H9 (cell line): Measurements from ENCODE around the gene DISC1. TPM values are rescaled to one million over a fixed set of nuclear protein-coding genes. Genes with fewer than 3 reads are reported as not detected.

Source experiments
- DNase-seq: peaks from one replicate; pipeline ENCODE4 v3.0.0-alpha.2; 2017
- H2AFZ ChIP-seq: one replicate; pipeline ENCODE4 v1.6.1; 2013; ENCODE audit warnings: mild to moderate bottlenecking, low read length, control low read depth, moderate library complexity
- H2AK5ac ChIP-seq: 2 replicates; pipeline ENCODE4 v1.6.1; 2013; ENCODE audit warnings: low read length, control low read depth, mixed read lengths; ENCODE audit not compliant: insufficient read length
- H2BK120ac ChIP-seq: one replicate; pipeline ENCODE4 v1.6.1; 2013; ENCODE audit warnings: low read depth, mild to moderate bottlenecking, low read length, control low read depth, inconsistent platforms; ENCODE audit not compliant: poor library complexity, severe bottlenecking
- H2BK12ac ChIP-seq: 2 replicates; pipeline ENCODE4 v1.6.1; 2013; ENCODE audit warnings: low read length, control low read depth, mixed read lengths, low read depth; ENCODE audit not compliant: insufficient read length
- H2BK15ac ChIP-seq: 2 replicates; pipeline ENCODE4 v1.6.1; 2013; ENCODE audit warnings: low read depth, low read length, control low read depth
- H2BK20ac ChIP-seq: one replicate; pipeline ENCODE4 v1.6.1; 2013; ENCODE audit warnings: low read depth, mild to moderate bottlenecking, low read length, control low read depth, inconsistent platforms; ENCODE audit not compliant: poor library complexity, severe bottlenecking
- H2BK5ac ChIP-seq: 2 replicates; pipeline ENCODE4 v1.6.1; 2013; ENCODE audit warnings: low read length, control low read depth, mixed read lengths; ENCODE audit not compliant: insufficient read length
- H3K14ac ChIP-seq: 2 replicates; pipeline ENCODE4 v1.6.1; 2013; ENCODE audit warnings: low read length, control low read depth; ENCODE audit not compliant: insufficient read depth
- H3K18ac ChIP-seq: 2 replicates; pipeline ENCODE4 v1.6.1; 2013; ENCODE audit warnings: low read depth, mild to moderate bottlenecking, mixed read lengths, low read length, control low read depth; ENCODE audit not compliant: insufficient read length
- H3K23ac ChIP-seq: 2 replicates; pipeline ENCODE4 v1.6.1; 2013; ENCODE audit warnings: low read length, control low read depth, mixed read lengths, low read depth; ENCODE audit not compliant: insufficient read length
- H3K23me2 ChIP-seq: 2 replicates; pipeline ENCODE4 v1.6.1; 2013; ENCODE audit warnings: low read depth, mild to moderate bottlenecking, mixed read lengths, low read length, control low read depth; ENCODE audit not compliant: insufficient read length, poor library complexity, severe bottlenecking
- H3K27ac ChIP-seq: 2 replicates; pipeline ENCODE4 v1.5.1; 2013; ENCODE audit warnings: low read length, control low read depth, mixed read lengths, low read depth; ENCODE audit not compliant: insufficient read length
- H3K27me3 ChIP-seq: 2 replicates; pipeline ENCODE4 v1.6.1; 2013; ENCODE audit warnings: low read length, control low read depth, inconsistent platforms; ENCODE audit not compliant: insufficient read depth
- H3K4ac ChIP-seq: 2 replicates; pipeline ENCODE4 v1.6.1; 2013; ENCODE audit warnings: low read depth, mild to moderate bottlenecking, control low read depth, inconsistent platforms, low read length, moderate library complexity
- H3K4me1 ChIP-seq: 2 replicates; pipeline ENCODE4 v1.6.1; 2013; ENCODE audit warnings: low read length, control low read depth, inconsistent platforms; ENCODE audit not compliant: insufficient read depth
- H3K4me2 ChIP-seq: 2 replicates; pipeline ENCODE4 v1.6.1; 2013; ENCODE audit warnings: low read length, control low read depth, mixed read lengths; ENCODE audit not compliant: insufficient read length, insufficient read depth
- H3K56ac ChIP-seq: 2 replicates; pipeline ENCODE4 v1.6.1; 2013; ENCODE audit warnings: low read depth, mild to moderate bottlenecking, mixed read lengths, low read length, control low read depth; ENCODE audit not compliant: insufficient read length
- H3K79me1 ChIP-seq: 2 replicates; pipeline ENCODE4 v1.6.1; 2013; ENCODE audit warnings: low read depth, mild to moderate bottlenecking, moderate library complexity, low read length, control low read depth, inconsistent platforms; ENCODE audit not compliant: insufficient read depth, poor library complexity, severe bottlenecking
- H3K79me2 ChIP-seq: 2 replicates; pipeline ENCODE4 v1.6.1; 2013; ENCODE audit warnings: low read length, control low read depth, inconsistent platforms; ENCODE audit not compliant: insufficient read depth
- H3K9ac ChIP-seq: 2 replicates; pipeline ENCODE4 v1.6.1; 2013; ENCODE audit warnings: low read length, control low read depth, mixed read lengths; ENCODE audit not compliant: insufficient read length; ENCODE audit errors: extremely low read depth
- H3K9me3 ChIP-seq: one replicate; pipeline ENCODE4 v1.6.1; 2013; ENCODE audit warnings: low read depth, low read length, inconsistent platforms; ENCODE audit not compliant: control insufficient read depth
- H3T11ph ChIP-seq: one replicate; pipeline ENCODE4 v1.6.1; 2013; ENCODE audit warnings: mild to moderate bottlenecking, low read length, control low read depth, inconsistent platforms
- H4K20me1 ChIP-seq: one replicate; pipeline ENCODE4 v1.6.1; 2013; ENCODE audit not compliant: control insufficient read depth, insufficient read length, insufficient read depth
- H4K5ac ChIP-seq: 2 replicates; pipeline ENCODE4 v1.6.1; 2013; ENCODE audit warnings: low read depth, mild to moderate bottlenecking, mixed read lengths, low read length, control low read depth; ENCODE audit not compliant: insufficient read length
- H4K8ac ChIP-seq: replicated peaks from 2 replicates; pipeline ENCODE4 v1.6.1; 2013; ENCODE audit warnings: low read length, control low read depth, mixed read lengths, low read depth; ENCODE audit not compliant: insufficient read length
- H4K91ac ChIP-seq: 2 replicates; pipeline ENCODE4 v1.6.1; 2013; ENCODE audit warnings: low read depth, mild to moderate bottlenecking, moderate library complexity, mixed read lengths, low read length, control low read depth; ENCODE audit not compliant: insufficient read length
- H3K27ac Mint-ChIP-seq, 3 experiments: 2 replicates in 2 of 3; 3 replicates in 1 of 3; pipeline ENCODE4 v1.8.0; 2020 to 2021; ENCODE audit warnings: mixed read lengths in 3 of 3, mild to moderate bottlenecking in 1 of 3, moderate library complexity in 1 of 3
- H3K27me3 Mint-ChIP-seq: 2 replicates; pipeline ENCODE4 v1.8.0; 2021; ENCODE audit warnings: low read depth, mild to moderate bottlenecking, moderate library complexity, mixed read lengths
- H3K36me3 Mint-ChIP-seq, 3 experiments: 2 replicates in 2 of 3; 3 replicates in 1 of 3; pipeline ENCODE4 v1.8.0; 2020 to 2021; ENCODE audit warnings: low read depth in 3 of 3, mixed read lengths in 3 of 3; ENCODE audit not compliant: insufficient read depth in 1 of 3
- H3K4me1 Mint-ChIP-seq, 2 experiments: 2 replicates each; pipeline ENCODE4 v1.8.0; 2020; ENCODE audit warnings: mixed read lengths in 2 of 2
- H3K4me3 Mint-ChIP-seq, 2 experiments: 2 replicates in 1 of 2; 3 replicates in 1 of 2; pipeline ENCODE4 v1.8.0; 2020 to 2021; ENCODE audit warnings: mild to moderate bottlenecking in 2 of 2, mixed read lengths in 2 of 2, moderate library complexity in 1 of 2
- H3K9me3 Mint-ChIP-seq, 2 experiments: 2 replicates in 1 of 2; 3 replicates in 1 of 2; pipeline ENCODE4 v1.8.0; 2020; ENCODE audit warnings: mild to moderate bottlenecking in 2 of 2, mixed read lengths in 2 of 2, moderate library complexity in 1 of 2
- CTCF ChIP-seq: fragments of 200-600 bp; sonication (generic); conservative IDR thresholded peaks from 3 replicates; pipeline ENCODE4 v1.8.0; 2021; ENCODE audit warnings: antibody characterized with exemption, mild to moderate bottlenecking
- WGBS: extraction: QIAGEN DNeasy Blood & Tissue Kit; methylation state at CpG from one replicate; pipeline ENCODE4 v1.1.7; 2013; ENCODE audit warnings: missing lambda C conversion rate, low lambda C conversion rate, mixed read lengths; ENCODE audit not compliant: insufficient read length; ENCODE audit errors: extremely low coverage; 5-methylcytosine and 5-hydroxymethylcytosine counted together
- total RNA-seq: library from RNA; stranded (reverse); gene quantifications from 2 replicates; pipeline ENCODE4 v1.2.1, GENCODE V29; 2021

The DISC1 gene
- total RNA-seq, 1 experiment from 2014 or later, result 2.5 TPM

GRCh38 chr1:231792634-231793033 is 166.0 kb downstream of the DISC1 start:
- TF ChIP-seq CTCF, result no peak
- Histone ChIP-seq H2BK20ac (no peak overlapping the region), H3K23me2 (no peaks in the 10 kb centered on the region), H4K91ac (no peak overlapping the region), H4K8ac (no peak overlapping the region), H3K23ac (no peak overlapping the region), H4K5ac (no peak overlapping the region), H3K27me3 (no peaks in the 10 kb centered on the region), H3T11ph (no peak overlapping the region), H2AK5ac (no peak overlapping the region), H3K9me3 (no peaks in the 10 kb centered on the region), H3K14ac (no peak overlapping the region), H4K20me1 (no peaks in the 10 kb centered on the region), H3K79me1 (no peaks in the 10 kb centered on the region), H3K4ac (no peak overlapping the region), H3K4me1 (no peaks in the 10 kb centered on the region; the same call in 1 of the 2 replicates), H3K9ac (no peak overlapping the region), H3K56ac (no peak overlapping the region), H3K79me2 (no peaks in the 10 kb centered on the region), H2BK5ac (no peak overlapping the region), H2BK120ac (no peak overlapping the region), H3K4me2 (no peak overlapping the region), H2BK15ac (no peak overlapping the region), H3K27ac (no peak overlapping the region), H2AFZ (no peak overlapping the region), H3K18ac (no peak overlapping the region), H2BK12ac (no peak overlapping the region)
- Mint-ChIP-seq H3K4me1 (peaks cover 0 to 2% of the 10 kb centered on the region in 2 experiments; a peak in 2 of 4 replicates), H3K4me3 (no peak overlapping the region), H3K27ac (no peak overlapping the region), H3K9me3 (no peaks in the 10 kb centered on the region; a peak in 1 of 5 replicates), H3K36me3 (no peaks in the 10 kb centered on the region), H3K27me3 (peaks cover 4% of the 10 kb centered on the region; the same call in 1 of the 2 replicates)
- no peak for DNase-seq
- no CpG with 5 or more reads among the region's 2 CpGs for WGBS
